HTERT RPE-1 (cell line): ENCODE results near the gene MCEMP1.

Experiments used
- in situ Hi-C: fragments of 300-500 bp; cut with MboI; formaldehyde crosslinking; loops from 4 replicates; pipeline ENCODE4 v1.14.3; 2020; ENCODE audit warnings: low sequenced_read_pairs

Gene MCEMP1, protein sequence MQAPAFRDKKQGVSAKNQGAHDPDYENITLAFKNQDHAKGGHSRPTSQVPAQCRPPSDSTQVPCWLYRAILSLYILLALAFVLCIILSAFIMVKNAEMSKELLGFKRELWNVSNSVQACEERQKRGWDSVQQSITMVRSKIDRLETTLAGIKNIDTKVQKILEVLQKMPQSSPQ

DNA sequence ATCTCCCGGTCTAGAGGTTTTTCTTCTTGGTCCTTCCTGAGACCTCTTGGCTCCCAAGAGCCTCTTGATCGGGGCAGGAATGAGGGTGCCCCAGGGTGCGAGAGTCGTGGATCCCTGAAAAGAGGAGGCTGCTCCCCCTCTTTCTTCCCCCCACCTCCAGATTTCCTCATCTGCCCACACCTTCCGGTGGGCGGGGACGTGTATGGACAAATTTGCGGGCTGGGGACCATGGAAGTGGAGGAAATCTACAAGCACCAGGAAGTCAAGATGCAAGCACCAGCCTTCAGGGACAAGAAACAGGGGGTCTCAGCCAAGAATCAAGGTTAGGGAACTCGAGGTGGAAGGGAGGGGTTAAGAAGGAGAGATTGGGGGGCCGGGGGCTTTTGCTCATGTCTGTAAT is at the start of gene MCEMP1:
Gene MCEMP1 (plus strand): TSS at position 237 of the 400 bp plus-strand sequence. CDS start 31 bp downstream, at position 268.
- in situ Hi-C loops = no loop called here

DNA sequence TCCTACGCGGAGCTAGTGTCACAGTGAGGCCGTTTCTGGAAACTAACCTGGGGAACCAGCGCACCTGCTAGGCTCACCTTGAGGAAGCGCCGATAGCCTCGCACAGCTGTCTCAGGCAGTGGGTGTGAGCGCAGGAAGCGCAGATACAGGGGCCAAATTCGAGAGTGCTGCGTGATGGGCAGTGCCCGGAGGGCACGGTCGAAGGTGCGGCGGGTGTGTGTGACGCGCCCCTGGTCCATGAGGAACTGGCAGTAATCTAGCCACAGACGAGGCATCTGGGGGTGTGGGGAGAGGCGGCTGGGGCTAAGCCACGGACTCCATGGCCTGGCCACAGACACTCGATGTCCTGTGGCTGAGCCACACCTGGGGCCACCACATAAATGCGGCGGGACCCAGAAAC is 49.7 kb upstream of the MCEMP1 start:
- in situ Hi-C loops = no loop called here

DNA sequence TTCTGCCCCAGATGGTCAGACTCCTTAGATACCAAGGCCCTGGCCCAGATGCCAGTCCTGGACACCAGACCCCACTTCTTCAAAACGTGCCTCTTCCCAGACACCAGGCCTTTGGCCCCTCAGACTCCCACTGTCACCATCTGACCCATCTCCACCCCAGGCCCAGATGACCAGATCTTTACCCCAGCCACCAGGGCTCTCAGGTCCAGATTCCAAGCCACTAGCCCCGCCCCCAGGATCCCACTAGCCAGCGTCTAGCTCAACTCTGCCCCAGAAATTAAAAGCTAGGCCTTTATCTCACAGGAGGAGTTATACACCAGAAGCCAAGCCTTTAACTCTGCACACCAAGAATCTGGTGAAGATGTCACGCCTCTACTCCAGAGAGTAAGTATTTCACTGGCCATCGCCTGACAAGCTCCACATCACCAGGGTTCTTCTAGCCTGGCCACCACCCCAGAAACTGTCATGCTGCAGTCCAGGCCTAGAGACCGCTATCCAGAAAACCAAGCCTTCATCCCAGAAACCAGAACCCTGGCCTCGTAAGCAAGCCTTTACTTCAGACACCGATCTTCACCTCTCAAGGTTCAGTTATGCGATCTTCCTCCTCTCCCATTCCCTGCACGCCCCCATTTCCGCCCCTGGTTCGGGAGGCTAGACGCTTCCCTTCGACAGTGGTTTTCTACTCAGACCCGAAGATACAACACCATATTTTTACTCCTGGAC is 48.1 kb upstream of the MCEMP1 start:
- in situ Hi-C loops = no loop called here

DNA sequence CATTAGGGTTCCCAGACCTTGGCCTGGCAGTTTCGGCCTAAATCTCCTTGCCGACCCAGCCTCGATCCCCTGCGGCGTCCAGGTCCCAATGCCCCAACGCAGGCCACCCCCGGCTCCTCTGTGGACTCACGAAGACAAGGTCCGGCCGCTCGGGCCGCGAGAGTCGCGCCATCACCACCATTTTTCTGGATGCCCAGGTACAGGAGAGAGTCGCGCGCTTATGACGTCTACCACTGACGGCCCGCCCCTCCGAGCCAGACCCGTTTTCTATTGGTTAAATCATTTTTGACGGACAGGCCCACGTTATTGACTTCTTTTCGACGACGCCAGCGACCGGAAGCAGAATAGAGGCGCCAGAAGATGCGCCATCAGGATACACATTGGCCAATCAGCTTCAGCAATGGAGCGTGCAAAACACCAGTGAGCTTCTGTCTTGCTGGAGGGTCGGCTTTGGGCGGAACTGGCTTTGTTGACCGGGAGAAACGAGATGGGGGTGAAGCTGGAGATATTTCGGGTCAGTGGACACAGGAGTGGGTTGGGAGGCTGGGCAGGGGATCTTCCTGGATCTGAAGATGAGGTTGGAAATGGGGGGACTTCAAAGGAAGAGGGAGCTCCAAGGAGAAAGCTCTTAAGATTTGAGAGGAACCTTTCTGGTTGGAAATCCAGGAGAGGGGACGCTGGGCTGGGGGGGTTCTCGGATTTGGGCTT is 47.4 kb upstream of the MCEMP1 start, which contains the start of the genes PET100 and XAB2:
Gene PET100 (plus strand): TSS at position 447 of the 708 bp plus-strand sequence. CDS start 41 bp downstream, at position 488.
Gene XAB2 (minus strand): TSS at position 199 of the 708 bp plus-strand sequence. CDS start 18 bp downstream, at position 181.
- in situ Hi-C loops = no loop called here

DNA sequence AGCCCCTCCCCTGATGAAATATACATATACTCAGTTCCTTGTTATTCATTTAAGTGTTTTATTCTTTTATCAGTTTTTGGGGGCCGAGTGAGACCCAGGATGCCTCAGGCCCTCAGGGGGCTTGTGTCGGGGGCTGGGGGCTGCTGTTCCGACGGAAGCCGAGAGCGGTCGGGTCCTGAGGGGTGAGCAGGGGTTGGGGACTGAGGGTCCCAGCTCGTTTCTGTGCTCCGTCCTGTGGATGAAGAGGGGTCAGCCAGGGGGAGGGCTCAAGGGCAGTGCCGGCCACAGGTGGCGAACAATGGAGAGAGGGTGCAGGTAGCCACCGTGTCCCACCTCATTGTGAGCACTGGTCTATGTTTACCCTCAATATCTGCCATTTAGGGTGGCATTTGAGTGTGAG is 45.3 kb upstream of the MCEMP1 start:
- in situ Hi-C loops = no loop called here

DNA sequence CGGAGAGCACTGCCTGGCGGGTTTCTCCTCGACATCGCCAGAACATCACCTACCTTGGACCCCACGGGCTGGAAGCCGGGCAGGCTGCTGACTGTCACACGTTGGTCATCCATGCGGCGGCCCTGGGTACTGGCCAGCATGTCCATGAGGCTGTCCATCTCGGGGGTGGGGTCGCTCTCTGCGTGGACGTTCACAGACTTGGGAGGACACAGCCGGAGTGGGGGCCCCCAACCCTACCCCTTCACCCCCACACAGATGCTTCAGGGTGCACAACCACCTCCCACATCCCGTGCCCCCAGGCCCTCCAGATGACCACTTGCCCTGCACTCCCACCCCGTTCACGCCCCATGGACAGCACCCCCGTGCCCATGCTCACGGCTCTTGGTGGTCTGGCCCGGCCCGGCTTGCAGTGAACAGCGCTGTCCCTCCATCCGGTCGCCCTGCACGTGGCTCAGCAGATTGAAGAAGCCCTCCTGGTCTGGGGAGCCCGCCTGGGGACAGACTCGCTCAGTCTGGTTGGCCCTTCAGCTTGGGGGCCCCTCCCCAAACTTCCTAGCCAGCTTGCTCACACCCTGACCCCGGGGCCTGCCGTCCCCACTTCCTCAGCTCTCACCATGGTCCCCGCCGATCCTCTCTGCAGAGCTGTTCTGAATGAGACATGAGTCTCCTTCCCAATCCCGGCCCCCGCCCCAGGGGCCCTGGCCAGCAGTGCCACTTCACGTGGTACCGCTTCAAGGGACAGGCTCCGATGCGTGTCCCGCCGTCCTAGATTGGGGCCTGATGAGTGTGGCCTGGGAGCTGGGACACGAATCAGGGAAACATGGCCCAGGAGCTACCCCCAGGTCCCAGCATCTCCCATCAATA is 44.3 kb upstream of the MCEMP1 start:
- in situ Hi-C loops = no loop called here

DNA sequence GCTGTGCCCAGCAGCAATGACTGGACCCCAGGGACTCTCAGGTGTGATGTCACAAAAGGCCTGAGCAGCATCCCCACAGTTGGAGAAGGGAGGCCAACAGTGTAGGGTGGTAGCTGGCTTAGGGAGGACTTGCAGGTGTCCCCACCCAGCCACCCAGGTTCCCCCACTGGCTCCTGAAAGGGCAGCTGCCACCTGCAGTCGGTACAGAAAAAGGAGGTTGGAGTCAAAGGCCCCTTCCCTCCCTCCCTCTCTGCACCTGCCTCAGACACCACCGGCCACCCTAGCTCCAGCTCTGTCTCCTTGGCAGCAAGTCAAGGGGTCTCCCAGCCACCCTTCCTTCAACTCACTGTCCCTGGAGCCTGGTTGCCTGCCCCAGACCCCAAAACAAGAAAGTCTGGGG is 43.2 kb upstream of the MCEMP1 start, which contains the start of gene PCP2:
Gene PCP2 (minus strand): TSS at position 22 of the 400 bp plus-strand sequence. CDS start 262 bp downstream, outside the sequence.
- in situ Hi-C loops = no loop called here

DNA sequence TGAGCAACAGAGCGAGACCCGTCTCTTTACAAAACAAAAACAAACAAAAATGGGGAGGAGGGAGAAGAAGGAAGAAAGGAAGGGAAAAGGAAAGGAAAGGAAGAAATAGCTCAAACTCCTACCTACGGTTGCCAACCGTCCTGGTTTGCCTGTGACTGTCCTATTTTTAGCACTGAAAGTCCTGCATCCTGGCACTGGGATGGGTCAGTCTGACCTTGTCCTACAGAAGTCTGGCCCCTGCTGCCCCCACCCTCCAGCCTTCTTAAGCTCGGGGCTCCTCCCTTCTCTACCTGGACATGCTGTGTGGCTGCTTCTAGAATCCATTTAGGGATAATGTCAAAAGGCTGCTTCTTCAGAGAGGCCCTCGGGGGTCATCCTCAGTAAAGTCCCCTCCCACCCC is 41.2 kb upstream of the MCEMP1 start:
- in situ Hi-C loops = no loop called here

DNA sequence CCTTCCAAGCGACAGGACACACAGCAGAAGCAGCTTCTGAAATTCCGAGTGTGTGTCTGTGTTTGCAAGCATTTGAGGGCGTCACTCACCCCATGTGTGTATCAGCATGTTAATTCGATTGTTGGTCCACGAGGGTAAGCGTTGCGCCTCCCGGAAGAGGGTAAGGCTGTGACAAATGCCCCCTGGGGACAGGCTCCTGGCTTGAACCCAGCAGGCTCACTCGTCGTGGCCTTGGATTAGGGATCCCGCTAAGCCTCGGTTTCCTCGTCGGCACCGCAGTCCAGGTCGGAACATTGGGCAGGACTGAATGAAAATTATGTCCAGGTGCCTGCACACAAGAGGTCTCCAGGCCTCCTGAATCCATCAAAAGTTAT is 40.6 kb upstream of the MCEMP1 start:
- in situ Hi-C loops = no loop called here

DNA sequence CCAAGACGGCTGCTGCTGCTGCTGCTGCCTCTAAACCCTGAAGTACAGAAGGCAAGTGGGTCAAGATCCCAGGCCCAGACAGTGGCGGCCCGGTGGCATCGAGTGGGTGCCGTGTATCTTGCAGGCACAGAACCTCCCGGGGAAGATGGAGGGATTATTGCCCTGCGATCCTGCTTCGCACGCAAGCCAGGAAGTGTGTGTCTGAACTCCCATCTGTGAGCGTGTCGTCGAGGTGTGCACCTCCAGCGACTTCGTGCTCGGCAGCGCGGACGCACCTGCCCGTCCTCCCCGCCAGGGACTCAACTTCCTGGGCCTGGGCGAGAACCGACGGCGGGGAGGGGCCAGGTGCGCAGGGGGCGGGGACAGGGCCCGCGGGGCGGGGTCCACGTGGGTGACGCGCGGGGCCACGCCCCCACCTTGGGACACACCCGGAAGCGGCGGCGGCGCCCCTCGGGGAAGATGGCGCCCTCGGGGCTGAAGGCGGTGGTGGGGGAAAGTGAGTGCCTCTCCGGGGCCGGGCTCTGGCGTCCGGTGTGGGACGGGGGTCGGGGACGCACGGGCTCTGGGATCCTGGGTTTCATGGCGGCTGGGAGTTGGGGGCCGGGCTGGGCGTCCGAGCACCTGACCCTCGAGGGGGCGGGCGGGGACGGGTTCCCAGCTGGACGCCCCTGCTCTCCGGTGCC is 40.1 kb upstream of the MCEMP1 start, which contains the start of gene STXBP2:
Gene STXBP2 (plus strand): TSS at position 420 of the 683 bp plus-strand sequence. CDS start 40 bp downstream, at position 460.
- in situ Hi-C loops = no loop called here

DNA sequence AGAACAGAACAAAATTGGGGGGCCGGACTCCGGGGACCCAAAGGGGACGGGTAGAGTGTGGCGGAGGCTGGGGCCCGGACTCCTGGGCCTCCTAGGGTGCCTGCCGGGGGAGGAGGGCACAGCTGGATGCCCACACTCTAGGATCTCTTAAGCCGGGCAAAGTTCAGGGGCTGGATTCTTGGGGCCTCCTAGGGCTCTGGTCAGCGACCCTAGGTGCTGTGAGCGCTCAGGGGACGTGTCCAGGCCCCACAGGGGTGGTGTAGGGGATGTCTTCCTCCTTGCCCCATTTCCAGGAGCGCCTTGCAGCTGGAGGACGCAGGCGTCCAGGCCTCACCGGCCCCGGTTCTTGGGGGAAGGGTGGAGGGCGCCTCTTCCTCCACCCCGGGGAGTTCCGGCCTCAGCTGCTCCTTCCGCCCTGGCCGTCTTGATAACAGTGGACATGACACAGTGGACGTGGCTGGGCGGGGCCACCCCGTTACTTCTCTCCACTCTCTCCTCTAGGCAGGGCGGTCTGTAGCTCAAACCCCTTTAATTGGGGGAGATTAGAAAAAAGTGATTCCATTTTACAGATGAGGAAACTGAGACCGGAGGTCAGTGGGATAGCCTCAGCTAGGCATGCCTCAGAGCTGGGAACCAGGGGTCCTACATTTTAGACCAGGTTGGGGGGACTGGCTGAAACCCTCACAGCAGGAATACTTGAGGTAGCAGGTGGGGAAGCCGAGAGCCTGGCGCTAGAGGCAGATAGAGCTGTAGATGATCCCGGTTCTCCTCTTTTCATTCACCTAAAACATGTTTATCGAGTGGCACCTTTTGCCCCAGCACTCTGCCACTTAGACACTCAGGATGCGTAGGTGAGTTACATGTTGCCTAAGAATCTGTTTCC is 39.3 kb upstream of the MCEMP1 start:
- in situ Hi-C loops = no loop called here

DNA sequence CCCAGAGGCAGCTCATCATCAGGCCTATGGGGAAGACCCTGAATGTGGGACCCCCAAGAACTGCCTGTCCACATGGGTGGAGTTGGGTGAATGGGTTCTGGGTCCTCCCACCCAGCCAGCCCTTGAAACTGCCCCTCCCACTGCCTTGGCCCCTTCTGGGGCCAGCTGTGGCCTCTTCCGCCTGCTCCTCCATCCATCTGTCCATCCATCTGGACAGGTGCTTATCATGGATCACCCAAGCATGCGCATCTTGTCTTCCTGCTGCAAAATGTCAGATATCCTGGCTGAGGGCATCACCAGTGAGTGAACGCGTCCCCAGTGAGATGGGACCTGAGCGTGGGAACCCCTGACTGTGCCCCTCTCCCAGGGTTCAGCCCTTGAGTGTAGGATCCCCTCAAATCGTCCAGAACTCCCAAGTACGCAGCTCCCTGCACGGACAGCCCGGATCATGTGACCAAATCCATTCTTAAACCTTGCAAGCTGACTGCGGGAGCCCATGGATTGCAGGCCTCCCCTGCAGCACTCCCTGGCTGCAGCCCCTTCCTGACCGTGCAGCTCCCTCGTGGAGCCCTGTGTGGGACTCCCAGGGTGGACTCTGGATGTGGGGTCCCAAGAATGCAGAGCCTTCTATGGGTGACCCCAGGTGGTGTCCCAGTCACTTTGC is 38.0 kb upstream of the MCEMP1 start:
- in situ Hi-C loops = no loop called here

DNA sequence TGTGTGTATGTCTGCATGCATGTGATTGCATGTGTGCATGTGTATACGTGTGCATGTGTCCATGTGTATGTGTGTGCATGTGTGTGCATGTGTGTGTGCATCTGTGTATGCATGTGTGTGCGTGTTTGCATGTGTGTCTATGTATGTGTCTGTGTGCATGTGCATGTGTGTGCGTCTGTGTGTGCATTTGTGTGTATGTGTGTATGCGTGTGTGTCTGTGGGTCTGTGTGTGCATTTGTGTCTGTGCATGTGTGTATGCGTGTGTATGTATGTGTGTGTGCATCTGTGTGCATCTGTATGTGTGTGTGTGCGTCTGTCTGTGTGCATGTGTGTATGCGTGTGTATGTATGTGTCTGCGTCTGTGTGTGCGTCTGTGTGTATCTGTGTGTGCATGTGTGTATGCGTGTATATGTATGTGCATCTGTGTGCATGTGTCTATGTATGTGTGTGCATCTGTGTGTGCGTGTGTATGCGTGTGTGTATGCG is 37.0 kb upstream of the MCEMP1 start:
- in situ Hi-C loops = no loop called here

DNA sequence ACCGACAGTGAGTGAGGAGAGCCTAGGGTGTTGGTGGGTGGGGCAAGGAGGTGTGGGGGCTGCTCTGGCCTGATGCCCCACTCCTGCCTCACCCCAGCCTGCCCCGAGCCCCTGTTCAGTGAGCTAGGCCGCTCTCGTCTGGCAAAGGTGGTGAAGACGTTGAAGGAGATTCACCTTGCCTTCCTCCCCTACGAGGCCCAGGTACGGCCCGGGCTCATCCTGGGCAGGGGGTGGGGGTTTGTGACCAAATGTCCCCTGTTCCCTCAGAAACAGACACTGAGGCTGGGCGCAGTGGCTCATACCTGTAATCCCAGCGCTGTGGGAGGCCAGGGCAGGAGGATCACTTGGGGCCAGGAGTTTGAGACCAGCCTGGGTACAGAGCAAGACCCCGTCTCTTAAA is 36.1 kb upstream of the MCEMP1 start:
- in situ Hi-C loops = no loop called here

DNA sequence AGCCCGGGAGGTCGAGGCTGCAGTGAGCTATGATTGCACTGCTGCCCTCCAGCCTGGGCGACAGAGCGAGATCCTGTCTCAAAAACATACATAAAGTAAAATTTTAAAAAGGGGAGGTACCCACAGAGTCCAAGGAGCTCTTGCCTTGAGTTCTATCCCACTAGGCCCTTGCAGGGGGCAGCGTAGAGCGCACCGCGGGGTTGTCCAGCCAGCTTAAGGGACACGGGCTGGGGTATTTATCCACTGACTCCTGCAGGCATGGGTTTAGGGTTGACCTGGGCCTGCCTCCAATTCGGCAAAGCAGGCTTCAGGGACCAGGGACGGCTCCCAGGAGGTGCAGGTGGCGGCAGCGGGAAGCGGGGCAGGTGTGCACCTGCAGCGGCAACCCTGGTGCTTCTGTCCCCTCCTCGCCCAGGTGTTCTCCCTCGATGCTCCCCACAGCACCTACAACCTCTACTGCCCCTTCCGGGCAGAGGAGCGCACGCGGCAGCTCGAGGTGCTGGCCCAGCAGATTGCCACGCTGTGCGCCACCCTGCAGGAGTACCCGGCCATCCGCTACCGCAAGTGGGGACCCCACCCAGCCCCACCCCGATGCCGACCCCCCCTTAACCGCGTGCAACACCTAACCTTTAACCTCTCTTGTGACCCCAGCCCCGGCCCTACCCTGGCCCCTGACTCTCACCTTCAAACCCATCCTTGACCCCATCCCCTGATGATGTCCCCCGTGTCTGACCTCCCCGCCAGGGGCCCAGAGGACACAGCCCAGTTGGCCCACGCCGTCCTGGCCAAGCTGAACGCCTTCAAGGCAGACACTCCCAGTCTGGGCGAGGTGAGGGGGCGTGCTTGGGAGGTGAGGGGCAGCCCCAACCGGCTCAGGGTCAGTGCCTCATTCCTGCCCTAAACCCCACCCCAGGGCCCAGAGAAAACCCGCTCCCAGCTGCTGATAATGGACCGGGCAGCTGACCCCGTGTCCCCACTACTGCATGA is 35.3 kb upstream of the MCEMP1 start:
- in situ Hi-C loops = no loop called here

DNA sequence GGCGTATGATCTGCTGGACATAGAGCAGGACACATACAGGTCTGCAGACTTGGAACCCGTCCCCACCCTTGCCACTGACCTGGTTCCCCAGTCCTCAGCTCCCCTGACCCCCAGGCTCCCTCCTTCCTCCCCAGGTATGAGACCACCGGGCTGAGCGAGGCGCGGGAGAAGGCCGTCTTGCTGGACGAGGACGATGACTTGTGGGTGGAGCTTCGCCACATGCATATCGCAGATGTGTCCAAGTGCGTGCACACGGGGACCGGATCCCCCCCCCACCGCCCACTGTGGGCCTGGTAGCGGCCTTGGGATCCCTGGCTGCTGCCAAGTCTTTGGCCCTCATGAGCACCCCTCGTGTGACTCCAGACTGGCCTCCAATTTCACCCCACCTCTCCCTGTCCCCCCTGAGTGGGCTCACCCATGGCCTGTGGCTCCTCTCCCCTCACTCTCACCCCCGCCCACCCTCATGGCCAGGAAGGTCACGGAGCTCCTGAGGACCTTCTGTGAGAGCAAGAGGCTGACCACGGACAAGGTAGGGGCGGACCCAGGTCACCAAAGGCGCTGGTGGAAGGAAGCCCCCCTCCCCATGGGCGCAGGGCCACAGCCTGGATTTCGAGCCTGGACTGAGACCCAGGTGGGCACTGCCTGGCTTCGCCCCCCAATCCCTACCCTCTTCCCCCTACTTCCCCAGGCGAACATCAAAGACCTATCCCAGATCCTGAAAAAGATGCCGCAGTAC is 34.4 kb upstream of the MCEMP1 start:
- in situ Hi-C loops = no loop called here

DNA sequence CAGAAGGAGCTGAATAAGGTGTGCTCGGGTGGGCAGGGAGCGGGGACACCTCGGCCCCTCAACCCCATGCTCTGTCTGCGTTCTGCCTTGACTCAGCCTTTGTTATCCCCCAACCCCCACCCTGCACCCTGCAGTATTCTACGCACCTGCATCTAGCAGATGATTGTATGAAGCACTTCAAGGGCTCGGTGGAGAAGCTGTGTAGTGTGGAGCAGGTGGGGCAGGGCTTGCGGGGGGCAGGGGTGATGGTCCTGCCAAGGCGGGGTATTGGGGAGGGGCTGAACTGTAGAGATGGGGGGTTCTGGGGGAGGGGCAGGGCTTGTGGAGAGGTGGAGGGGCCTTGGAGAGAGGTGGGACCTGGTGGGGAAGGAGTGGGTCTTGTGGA is 33.9 kb upstream of the MCEMP1 start:
- in situ Hi-C loops = no loop called here
